CD4-positive, alpha-beta T cell (primary cell): ENCODE measurements around the gene C19orf33. TPM values are rescaled to one million over a fixed set of nuclear protein-coding genes. Genes with fewer than 3 reads are reported as not detected.

Experiments used
- ATAC-seq: fragments of 200-7000 bp; cut with Tn5 transposase; one replicate; pipeline ENCODE4 v1.10.0; 2022; ENCODE audit warnings: mild to moderate bottlenecking; ENCODE audit not compliant: poor library complexity
- CTCF ChIA-PET: fragments of 350-600 bp; sonication (Branson Sonifier 250); formaldehyde crosslinking; loops from one replicate; lab custom pipeline; 2021; ENCODE audit warnings: antibody characterized with exemption, inconsistent platforms; lab: Charles Lee
- POLR2A ChIA-PET: fragments of 350-600 bp; sonication (Branson Sonifier 250); formaldehyde crosslinking; loops from one replicate; lab custom pipeline; 2021; ENCODE audit warnings: antibody characterized with exemption, inconsistent platforms; lab: Charles Lee
- DNase-seq, 14 experiments: peaks; one replicate each; pipeline ENCODE4 v3.0.0-alpha.2; 2013 to 2020; ENCODE audit warnings: mixed read lengths in 2 of 14
- H3K27ac ChIP-seq, 2 donors: one replicate each; pipeline versions ENCODE4 v1.5.1 to v1.7.0; 2013; ENCODE audit warnings: low read length in 2 of 2, low read depth in 1 of 2, mild to moderate bottlenecking in 1 of 2
- H3K27me3 ChIP-seq, 2 experiments: 1 replicate in 1 of 2; 2 replicates in 1 of 2; pipeline versions ENCODE4 v1.6.1 to v1.7.0; 2013; ENCODE audit warnings: low read length in 2 of 2, control low read depth in 1 of 2, mild to moderate bottlenecking in 1 of 2, moderate library complexity in 1 of 2; ENCODE audit not compliant: insufficient read depth in 2 of 2, control insufficient read depth in 1 of 2
- H3K36me3 ChIP-seq: one replicate; pipeline ENCODE4 v1.6.1; 2013; ENCODE audit warnings: low read length, control low read depth; ENCODE audit not compliant: insufficient read depth
- H3K4me1 ChIP-seq: one replicate; pipeline ENCODE4 v1.6.1; 2013; ENCODE audit warnings: low read length, control low read depth; ENCODE audit not compliant: insufficient read depth
- H3K4me3 ChIP-seq: one replicate; pipeline ENCODE4 v1.5.1; 2013; ENCODE audit warnings: mild to moderate bottlenecking, low read length, moderate library complexity
- H3K9me3 ChIP-seq, 2 experiments: 1 replicate in 1 of 2; 2 replicates in 1 of 2; pipeline versions ENCODE4 v1.6.1 to v1.7.0; 2013; ENCODE audit warnings: low read length in 2 of 2, mild to moderate bottlenecking in 2 of 2, control low read depth in 1 of 2, moderate library complexity in 1 of 2; ENCODE audit not compliant: control insufficient read depth in 1 of 2, insufficient read depth in 1 of 2
- H3K27ac Mint-ChIP-seq: one replicate; pipeline ENCODE4 v1.8.0; 2020; ENCODE audit warnings: mixed read lengths
- H3K27me3 Mint-ChIP-seq: one replicate; pipeline ENCODE4 v1.8.0; 2021; ENCODE audit warnings: mixed read lengths
- H3K36me3 Mint-ChIP-seq: one replicate; pipeline ENCODE4 v1.8.0; 2021; ENCODE audit warnings: low read depth, mixed read lengths
- H3K4me1 Mint-ChIP-seq: one replicate; pipeline ENCODE4 v1.8.0; 2021; ENCODE audit warnings: low read depth, mixed read lengths
- H3K4me3 Mint-ChIP-seq: one replicate; pipeline ENCODE4 v1.8.0; 2020; ENCODE audit warnings: mild to moderate bottlenecking, mixed read lengths
- H3K9me3 Mint-ChIP-seq: one replicate; pipeline ENCODE4 v1.8.0; 2020; ENCODE audit warnings: mixed read lengths
- CTCF ChIP-seq: fragments of 200-600 bp; IDR thresholded peaks from one replicate; pipeline ENCODE4 v1.8.0; 2022; ENCODE audit warnings: antibody characterized with exemption, mild to moderate bottlenecking
- intact Hi-C, 2 experiments: fragments of 100-400 bp; cut with DNase I in 1 of 2; cut with micrococcal nuclease in 1 of 2; formaldehyde crosslinking; loops; one replicate each; pipeline versions ENCODE4 v1.15.1 to v1.9.0; 2023 to 2025; cut with DNase I, micrococcal nuclease
- total RNA-seq, 174 experiments: library from RNA in 2 of 174; stranded (reverse) in 2 of 174; gene quantifications; one replicate each; pipeline ENCODE4 v1.2.3 and lab custom pipeline; 2021 to 2026

The C19orf33 gene
- total RNA-seq, 2 experiments from 2014 or later: not detected

GRCh38 chr19:38291855-38292254 is 12.2 kb upstream of the C19orf33 start:
- no peaks in the 10 kb centered on the region for H3K4me1 ChIP-seq
- Mint-ChIP-seq H3K4me1 (no peaks in the 10 kb centered on the region), H3K27ac (no peak overlapping the region), H3K27me3 (no peaks in the 10 kb centered on the region), H3K4me3 (no peak overlapping the region), H3K36me3 (peaks cover 47% of the 10 kb centered on the region), H3K9me3 (no peaks in the 10 kb centered on the region)
- TF ChIP-seq CTCF: no peak
- ATAC-seq (no peak), DNase-seq (no peak)
- CTCF ChIA-PET: no interaction called here
- no peaks in the 10 kb centered on the region for H3K27me3 ChIP-seq
- H3K9me3 ChIP-seq: no peaks in the 10 kb centered on the region
- H3K4me3 ChIP-seq: no peak overlapping the region
- POLR2A ChIA-PET: no interaction called here
- intact Hi-C loops: no loop called here
- H3K27ac ChIP-seq: no peak overlapping the region
- peaks cover 28% of the 10 kb centered on the region for H3K36me3 ChIP-seq

- no peak for DNase-seq
- no peaks in the 10 kb centered on the region for H3K4me1 Mint-ChIP-seq
These were observed 10.8 kb upstream of the C19orf33 start for GRCh38 chr19:38293281-38293680.

GRCh38 chr19:38294090-38294489 is 10.0 kb upstream of the C19orf33 start:
- POLR2A ChIA-PET: no interaction called here
- no peaks in the 10 kb centered on the region for H3K27me3 Mint-ChIP-seq
- H3K4me1 Mint-ChIP-seq: no peaks in the 10 kb centered on the region

More at GRCh38 chr19:38293281-38293680, 10.8 kb upstream of the C19orf33 start:
- no peak for ATAC-seq
- H3K4me3 ChIP-seq: no peak overlapping the region
- H3K4me1 ChIP-seq: no peaks in the 10 kb centered on the region
- TF ChIP-seq CTCF: no peak
- ChIA-PET CTCF (interaction anchor here (0.6 kb wide), 1 partner anchor 608 kb away, joined by 3 read pairs; no protein-coding TSS in a partner anchor), POLR2A (no interaction called here)
- intact Hi-C loops: no loop called here
- H3K27me3 ChIP-seq: no peaks in the 10 kb centered on the region
- no peaks in the 10 kb centered on the region for H3K27me3 Mint-ChIP-seq
- H3K36me3 ChIP-seq: peaks cover 21% of the 10 kb centered on the region
- no peaks in the 10 kb centered on the region for H3K9me3 Mint-ChIP-seq
- no peak overlapping the region for H3K27ac Mint-ChIP-seq
- peaks cover 41% of the 10 kb centered on the region for H3K36me3 Mint-ChIP-seq
- no peaks in the 10 kb centered on the region for H3K9me3 ChIP-seq
- H3K4me3 Mint-ChIP-seq: no peak overlapping the region
- H3K27ac ChIP-seq: no peak overlapping the region

More at GRCh38 chr19:38294090-38294489, 10.0 kb upstream of the C19orf33 start:
- DNase-seq: no peak
- Histone ChIP-seq H3K27ac (no peak overlapping the region), H3K4me3 (no peak overlapping the region), H3K4me1 (no peaks in the 10 kb centered on the region), H3K36me3 (peaks cover 19% of the 10 kb centered on the region), H3K27me3 (no peaks in the 10 kb centered on the region), H3K9me3 (no peaks in the 10 kb centered on the region)
- TF ChIP-seq CTCF: no peak
- Mint-ChIP-seq H3K4me3 (no peak overlapping the region), H3K36me3 (peaks cover 41% of the 10 kb centered on the region), H3K9me3 (no peaks in the 10 kb centered on the region), H3K27ac (no peak overlapping the region)
- intact Hi-C loops: no loop called here
- CTCF ChIA-PET: no interaction called here
- no peak for ATAC-seq
